Activated naive CD4-positive, alpha-beta T cell treated with anti-CD3 and anti-CD28 coated beads, Interleukin-2, amount 50 U/mL, for 72 hours (primary cell): ENCODE measurements around the gene TAX1BP1. TPM values are rescaled to one million over a fixed set of nuclear protein-coding genes. Genes with fewer than 3 reads are reported as not detected.

Experiments used
- ATAC-seq, 2 donors: fragments of 150-1000 bp; cut with Tn5 transposase; 2 replicates each; pipeline ENCODE4 v1.10.0; 2021; ENCODE audit warnings: mild to moderate bottlenecking in 2 of 2, moderate library complexity in 2 of 2
- DNase-seq, 2 donors: peaks; one replicate each; pipeline ENCODE4 v3.0.0; 2021 to 2022; ENCODE audit warnings: low spot score in 2 of 2
- H3K27ac Mint-ChIP-seq, 2 donors: one replicate each; pipeline ENCODE4 v1.8.0; 2022; ENCODE audit warnings: mild to moderate bottlenecking in 2 of 2, mixed read lengths in 2 of 2
- H3K36me3 Mint-ChIP-seq, 2 donors: one replicate each; pipeline ENCODE4 v1.8.0; 2022; ENCODE audit warnings: mixed read lengths in 2 of 2
- H3K9me3 Mint-ChIP-seq, 2 donors: one replicate each; pipeline ENCODE4 v1.8.0; 2022; ENCODE audit warnings: mixed read lengths in 2 of 2
- total RNA-seq, 2 donors: library from RNA; stranded (reverse); gene quantifications; one replicate each; pipeline ENCODE4 v1.2.3, GENCODE V29; 2022

TAX1BP1 gene
- total RNA-seq: 100 to 1,000 TPM; 110 to 122 TPM

GRCh38 chr7:27739909-27740448 lies at the start of gene TAX1BP1:
Gene TAX1BP1 (plus strand): TSS chr7:27740162. CDS start chr7:27748525, 8,363 bp downstream.
- H3K9me3 Mint-ChIP-seq: no peaks in the 10 kb centered on the region
- ATAC-seq (peak; percentile 91 to 94), DNase-seq (peak; percentile 93 to 94)
- peak within 1 kb of the TSS; percentile 99 to 100 for H3K27ac Mint-ChIP-seq
- H3K36me3 Mint-ChIP-seq: peaks cover 11 to 20% of the 10 kb centered on the region in 2 donors

GRCh38 chr7:27690649-27691048 lies 49.3 kb upstream of the TAX1BP1 start:
- DNase-seq (no peak), ATAC-seq (no peak)
- Mint-ChIP-seq H3K36me3 (peaks cover 0 to 8% of the 10 kb centered on the region in 2 donors), H3K9me3 (peaks cover 5% of the 10 kb centered on the region in 2 donors), H3K27ac (no peak overlapping the region)

- no peaks in the 10 kb centered on the region for H3K9me3 Mint-ChIP-seq
- no peaks in the 10 kb centered on the region for H3K36me3 Mint-ChIP-seq
- no peak for DNase-seq
- ATAC-seq: no peak
- no peak overlapping the region for H3K27ac Mint-ChIP-seq
Observed at GRCh38 chr7:27693794-27694193, 46.2 kb upstream of the TAX1BP1 start.

DNA sequence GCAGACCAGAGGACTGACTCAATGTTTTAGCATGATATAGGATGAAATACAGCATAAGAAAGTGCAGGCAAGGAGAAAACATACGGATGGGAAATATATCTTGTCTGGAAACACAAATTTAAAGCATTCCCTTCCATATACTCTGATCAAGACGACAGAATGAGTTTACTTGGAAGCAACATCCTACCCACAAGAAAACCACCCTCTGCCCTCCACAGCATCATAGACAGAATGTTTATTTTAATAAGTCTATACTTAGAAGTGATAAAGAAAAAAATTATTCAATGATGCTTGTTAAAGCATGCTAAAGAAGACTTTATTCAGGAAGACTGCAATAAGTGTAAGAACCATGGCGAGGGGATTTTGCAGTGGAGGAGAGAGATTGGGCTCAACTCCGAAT lies 44.9 kb upstream of the TAX1BP1 start:
- ATAC-seq (no peak), DNase-seq (no peak)
- H3K27ac Mint-ChIP-seq: no peak overlapping the region
- no peaks in the 10 kb centered on the region for H3K36me3 Mint-ChIP-seq
- H3K9me3 Mint-ChIP-seq: no peaks in the 10 kb centered on the region

GRCh38 chr7:27697861-27698430 lies 42.0 kb upstream of the TAX1BP1 start:
- Mint-ChIP-seq H3K9me3 (no peaks in the 10 kb centered on the region), H3K36me3 (no peaks in the 10 kb centered on the region), H3K27ac (no peak overlapping the region)
- no peak for DNase-seq
- peak in 1 of 2 donors; percentile 40 for ATAC-seq

DNA sequence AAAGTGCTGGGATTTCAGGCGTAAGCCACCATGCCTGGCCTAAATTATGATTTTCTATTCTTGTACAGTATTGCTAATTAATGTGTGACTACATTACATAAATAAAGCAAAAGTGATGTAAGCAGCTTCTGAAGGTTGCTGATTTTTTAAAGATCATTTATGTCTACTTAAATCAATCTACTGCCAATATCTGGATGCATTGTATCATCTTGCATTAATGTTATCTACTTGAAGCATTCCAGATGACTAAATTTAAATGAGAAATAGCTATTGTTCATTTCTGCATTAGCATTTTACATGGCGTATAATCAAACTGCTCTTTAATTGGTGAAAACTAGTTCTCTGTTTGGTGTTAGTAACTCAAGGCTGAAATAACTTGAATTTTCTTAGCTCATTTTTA lies 40.2 kb upstream of the TAX1BP1 start:
- ATAC-seq (no peak), DNase-seq (no peak)
- H3K36me3 Mint-ChIP-seq: no peaks in the 10 kb centered on the region
- no peak overlapping the region for H3K27ac Mint-ChIP-seq
- no peaks in the 10 kb centered on the region for H3K9me3 Mint-ChIP-seq

DNA sequence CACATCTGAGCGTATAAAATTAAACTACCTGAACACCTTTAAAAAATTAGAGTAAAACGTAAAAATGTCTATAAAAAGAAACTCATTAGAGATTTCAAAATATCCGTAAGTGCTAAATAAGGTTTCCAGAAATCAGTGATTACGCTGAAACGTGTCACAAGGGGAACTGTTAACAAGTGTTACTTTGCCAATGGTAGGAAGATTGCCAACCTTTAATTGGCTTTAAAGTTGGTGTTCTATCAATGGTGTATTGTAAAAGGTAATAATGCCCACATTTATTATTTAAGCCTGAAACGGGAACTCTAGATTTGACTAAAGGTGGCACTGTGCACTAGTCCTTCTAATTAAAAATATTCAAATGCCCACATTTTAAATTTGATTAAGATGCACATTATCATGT lies 39.5 kb upstream of the TAX1BP1 start:
- H3K9me3 Mint-ChIP-seq: no peaks in the 10 kb centered on the region
- no peak for ATAC-seq
- H3K36me3 Mint-ChIP-seq: no peaks in the 10 kb centered on the region

DNA sequence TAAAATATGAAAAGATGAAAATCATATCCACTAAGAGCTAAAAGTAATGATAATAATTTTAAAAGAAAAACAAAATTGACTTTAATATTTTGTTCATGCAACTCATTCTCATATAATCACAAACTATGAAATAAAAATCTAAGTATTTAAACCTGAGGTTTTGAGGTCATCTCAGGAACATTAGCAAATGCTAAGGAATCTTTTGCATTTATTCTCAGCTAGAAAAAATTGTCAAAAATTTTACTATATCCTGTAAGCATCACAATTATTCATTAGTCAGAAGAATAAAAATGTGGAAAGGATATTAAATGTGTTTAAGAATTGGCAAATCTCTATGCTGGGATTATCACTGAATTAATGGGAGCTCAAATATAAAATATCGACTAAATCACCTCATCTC lies 36.8 kb upstream of the TAX1BP1 start:
- DNase-seq: no peak
- Mint-ChIP-seq H3K27ac (no peak overlapping the region), H3K36me3 (no peaks in the 10 kb centered on the region), H3K9me3 (no peaks in the 10 kb centered on the region)
- ATAC-seq: no peak

More for the DNA sequence above, 39.5 kb upstream of the TAX1BP1 start:
- DNase-seq: no peak
- H3K27ac Mint-ChIP-seq: no peak overlapping the region

- Mint-ChIP-seq H3K36me3 (no peaks in the 10 kb centered on the region), H3K27ac (no peak overlapping the region), H3K9me3 (no peaks in the 10 kb centered on the region)
- DNase-seq (no peak), ATAC-seq (no peak)
Observed at GRCh38 chr7:27704422-27705199, 35.4 kb upstream of the TAX1BP1 start.

GRCh38 chr7:27705200-27705594 lies 34.8 kb upstream of the TAX1BP1 start:
- no peaks in the 10 kb centered on the region for H3K36me3 Mint-ChIP-seq
- no peak for ATAC-seq
- no peak overlapping the region for H3K27ac Mint-ChIP-seq
- no peaks in the 10 kb centered on the region for H3K9me3 Mint-ChIP-seq
- DNase-seq: no peak

DNA sequence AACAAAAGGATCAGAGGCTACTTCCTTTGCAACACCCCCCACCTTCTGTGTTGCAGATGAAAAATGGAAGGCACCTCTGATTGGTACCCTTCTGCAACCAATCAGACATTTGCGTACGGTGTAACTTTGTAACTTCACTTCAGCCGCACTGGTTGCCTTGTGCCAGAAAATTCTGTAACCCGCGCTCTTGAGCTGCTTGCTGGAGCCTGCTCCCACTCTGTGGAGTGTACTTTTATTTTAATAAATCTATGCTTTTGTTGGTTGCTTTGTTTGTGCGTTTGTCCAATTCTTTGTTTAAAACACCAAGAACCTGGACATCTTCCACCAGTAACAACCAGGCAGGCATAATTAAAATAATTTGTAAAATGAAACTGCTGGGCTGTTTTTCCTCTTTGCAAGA lies 31.5 kb upstream of the TAX1BP1 start:
- Mint-ChIP-seq H3K36me3 (no peaks in the 10 kb centered on the region), H3K9me3 (peaks cover 0 to 5% of the 10 kb centered on the region in 2 donors), H3K27ac (no peak overlapping the region)
- DNase-seq (no peak), ATAC-seq (no peak)

DNA sequence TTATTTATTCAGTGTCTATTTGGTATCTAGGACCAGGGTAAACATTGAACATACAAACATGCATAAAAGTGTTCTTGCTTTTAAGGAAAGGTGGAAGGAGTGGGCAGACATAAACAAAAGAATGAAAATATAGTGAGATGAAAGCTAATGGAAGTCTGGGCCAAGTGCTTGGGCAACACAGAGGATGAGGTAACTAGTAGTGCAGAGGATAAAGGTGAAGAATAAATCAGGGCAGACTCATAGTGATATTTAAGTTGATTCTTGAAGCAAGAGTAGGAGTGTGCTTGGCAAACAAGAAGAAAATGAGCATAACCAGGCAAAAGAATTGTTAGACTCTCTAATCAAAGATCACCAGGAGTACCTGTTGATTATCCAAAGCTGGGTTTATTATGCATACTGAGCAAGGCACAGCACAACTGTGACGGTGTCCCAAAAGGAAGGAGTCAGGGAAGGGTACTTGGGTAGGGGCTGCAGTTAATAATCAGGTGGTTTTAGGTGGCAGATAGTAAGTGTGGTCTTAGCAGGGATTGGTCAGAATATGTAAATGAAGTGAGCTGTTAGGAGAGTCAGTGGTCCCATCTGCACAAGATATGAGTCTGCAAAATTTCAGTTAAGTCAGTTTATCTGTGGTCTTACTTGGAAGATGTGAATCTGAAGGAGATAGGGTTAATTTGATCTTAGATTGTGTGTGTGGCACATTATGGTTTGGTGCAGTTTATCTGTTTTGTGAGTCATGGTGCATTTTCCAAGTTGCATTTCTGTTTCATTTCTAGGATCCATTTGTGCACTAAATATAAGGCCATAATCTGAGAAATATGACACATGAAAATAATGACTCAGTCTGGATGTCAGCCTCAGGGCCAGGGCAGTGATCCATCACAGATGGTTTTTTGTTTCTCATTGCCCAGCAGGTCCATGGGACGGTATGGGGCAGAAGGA lies 30.6 kb upstream of the TAX1BP1 start:
- ATAC-seq: peak; percentile 14 to 41
- Mint-ChIP-seq H3K9me3 (peaks cover 0 to 5% of the 10 kb centered on the region in 2 donors), H3K27ac (no peak overlapping the region), H3K36me3 (no peaks in the 10 kb centered on the region)
- no peak for DNase-seq

DNA sequence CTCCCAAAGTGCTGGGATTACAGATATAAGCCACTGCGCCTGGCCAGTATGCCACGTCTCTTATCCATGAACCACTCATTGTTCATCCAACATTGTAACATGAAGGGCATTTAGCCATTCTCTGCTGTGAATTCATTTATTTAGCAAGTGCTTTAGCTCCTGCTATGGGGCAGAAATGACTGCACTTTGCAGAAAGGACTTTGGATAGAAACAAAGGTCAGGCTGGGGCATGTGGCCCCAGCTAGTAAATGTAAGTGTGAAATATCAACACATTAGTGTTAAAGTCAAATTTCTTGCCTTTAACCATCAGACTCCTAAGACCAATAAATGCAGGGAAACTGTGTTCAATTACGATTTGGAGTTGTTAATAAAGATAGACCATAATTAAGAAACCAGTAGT lies 27.7 kb upstream of the TAX1BP1 start:
- DNase-seq (no peak), ATAC-seq (no peak)
- Mint-ChIP-seq H3K36me3 (no peaks in the 10 kb centered on the region), H3K9me3 (peaks cover 0 to 5% of the 10 kb centered on the region in 2 donors), H3K27ac (no peak overlapping the region)

DNA sequence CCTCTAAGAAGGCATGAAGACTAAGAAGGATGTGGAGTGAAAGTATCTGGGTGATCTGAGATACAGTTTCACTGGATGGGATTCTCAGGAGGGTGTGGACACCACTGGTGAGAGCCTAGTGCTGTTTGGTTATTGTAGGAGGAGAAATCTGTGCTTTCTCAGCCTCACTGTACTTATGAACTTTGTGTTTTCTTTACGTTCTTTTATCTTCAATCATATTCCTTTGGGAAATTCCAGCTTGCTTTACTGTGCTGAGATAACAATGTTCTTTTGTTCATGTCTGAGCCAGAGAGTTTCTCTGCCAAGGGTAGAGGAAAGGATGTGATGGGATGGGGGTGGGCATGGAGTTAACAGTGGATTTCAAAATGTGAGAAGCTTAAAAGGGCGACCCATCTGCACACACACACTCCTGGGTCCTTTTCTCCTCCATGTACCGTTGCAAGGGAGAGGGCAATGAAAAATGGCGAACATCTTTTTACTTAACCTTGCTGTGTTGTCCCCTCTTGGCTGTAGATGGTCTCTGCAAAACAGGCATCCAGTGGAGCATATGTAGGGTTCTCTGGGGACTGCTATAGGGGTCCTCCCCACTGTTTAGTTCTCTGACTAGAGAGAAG lies 25.0 kb upstream of the TAX1BP1 start:
- DNase-seq (no peak), ATAC-seq (no peak)
- H3K27ac Mint-ChIP-seq: no peak overlapping the region
- H3K36me3 Mint-ChIP-seq: no peaks in the 10 kb centered on the region
- peaks cover 0 to 5% of the 10 kb centered on the region in 2 donors for H3K9me3 Mint-ChIP-seq

DNA sequence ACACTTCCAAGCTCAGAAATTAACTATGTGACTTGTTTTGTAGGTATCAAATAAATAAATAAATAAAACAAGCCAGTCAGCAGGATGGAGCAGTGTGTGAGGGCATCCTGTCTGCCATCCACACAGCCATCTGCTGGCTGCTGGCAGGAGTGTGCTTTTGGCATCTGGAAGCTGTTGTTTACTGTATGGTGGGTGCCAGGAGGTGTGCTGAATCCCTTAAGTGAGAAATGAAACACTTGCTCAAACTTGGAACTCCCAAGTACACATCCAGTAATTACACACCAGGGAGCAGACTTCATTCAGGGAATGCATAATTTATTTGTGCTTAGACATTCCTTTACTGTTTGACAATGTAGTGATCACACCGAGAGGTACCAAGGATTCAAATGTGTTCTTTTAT lies 16.9 kb upstream of the TAX1BP1 start:
- DNase-seq (no peak), ATAC-seq (no peak)
- Mint-ChIP-seq H3K36me3 (no peaks in the 10 kb centered on the region), H3K27ac (no peak overlapping the region), H3K9me3 (no peaks in the 10 kb centered on the region)

- DNase-seq (no peak), ATAC-seq (no peak)
- no peaks in the 10 kb centered on the region for H3K36me3 Mint-ChIP-seq
- no peak overlapping the region for H3K27ac Mint-ChIP-seq
- no peaks in the 10 kb centered on the region for H3K9me3 Mint-ChIP-seq
Observed at GRCh38 chr7:27727058-27727457, 12.9 kb upstream of the TAX1BP1 start.
